Right lobe of liver (tissue), 6 donors: ENCODE results near the gene SPN. TPM values are rescaled to one million over a fixed set of nuclear protein-coding genes. Genes with fewer than 3 reads are reported as not detected.

Experiments used
- ATAC-seq, 4 donors: fragments of 200-7000 bp; cut with Tn5 transposase; one replicate each; pipeline ENCODE4 v1.9.1; 2020; ENCODE audit warnings: mild to moderate bottlenecking in 4 of 4, moderate library complexity in 4 of 4
- DNase-seq, 3 donors: peaks; one replicate each; pipeline ENCODE4 v3.0.0-alpha.2; 2020
- H3K27ac ChIP-seq, 3 donors: fragments of 200-600 bp; one replicate each; pipeline ENCODE4 v1.8.0; 2022
- H3K27me3 ChIP-seq, 2 donors: fragments of 200-600 bp; one replicate each; pipeline ENCODE4 v1.8.0; 2022
- H3K36me3 ChIP-seq, 4 donors: fragments of 200-600 bp; sonication (generic) in 1 of 4; one replicate each; pipeline versions ENCODE4 v1.5.1 to v1.8.0; 2017 to 2022; ENCODE audit warnings: control low read depth in 1 of 4
- H3K4me1 ChIP-seq, 4 donors: fragments of 200-600 bp; sonication (generic) in 1 of 4; one replicate each; pipeline versions ENCODE4 v1.5.1 to v1.8.0; 2017 to 2022; ENCODE audit warnings: control low read depth in 1 of 4
- H3K4me3 ChIP-seq, 3 donors: fragments of 200-600 bp; one replicate each; pipeline ENCODE4 v1.8.0; 2022
- H3K9me3 ChIP-seq, 4 donors: fragments of 200-600 bp; sonication (generic) in 1 of 4; one replicate each; pipeline versions ENCODE4 v1.5.1 to v1.8.0; 2017 to 2022; ENCODE audit warnings: control low read depth in 1 of 4
- CTCF ChIP-seq, 4 donors: fragments of 200-600 bp in 3 of 4; fragments of 450-650 bp in 1 of 4; IDR thresholded peaks; one replicate each; pipeline versions ENCODE4 v1.5.1 to v1.8.0; 2016 to 2022; ENCODE audit warnings: antibody characterized with exemption in 4 of 4, mild to moderate bottlenecking in 2 of 4
- POLR2A ChIP-seq: fragments of 450-650 bp; IDR thresholded peaks from one replicate; pipeline ENCODE4 v1.6.1; 2017; ENCODE audit warnings: antibody characterized with exemption, mild to moderate bottlenecking
- WGBS: methylation state at CpG from one replicate; pipeline ENCODE4 v1.1.6; 2018; ENCODE audit warnings: low coverage, low lambda C conversion rate; ENCODE audit not compliant: insufficient coverage; ENCODE audit errors: missing lambda C conversion rate; 5-methylcytosine and 5-hydroxymethylcytosine counted together
- intact Hi-C, 2 donors: fragments of 100-400 bp; cut with DNase I; formaldehyde crosslinking; loops; one replicate each; pipeline versions ENCODE4 v1.11.2 to v1.14.1; 2022
- total RNA-seq, 6 experiments: library from RNA; depleted of rRNA in 2 of 6; stranded (reverse); fragments of >200 nt in 2 of 6; fragmentation: NEBNext Ultra II Directional in 3 of 6; extraction: Animal tissue kit (Norgen Biotek cat#: 25700) in 3 of 6; gene quantifications; one replicate each; pipeline versions ENCODE4 v1.1.0 to v1.2.4, GENCODE V29; 2016 to 2023
- donor health status: DM: no; HTN: yes; CAD: no.
- donor health status: DM: no; HTN: no; CAD: no.
- donor health status: DM: no; HTN: no; CAD: no.
- donor health status: DM: no; HTN: yes; CAD: no.
- donor health status: DM: no; HTN: yes; CAD: no.

The SPN gene
- total RNA-seq, 6 experiments from 2014 or later: 0.60 to 3.3 (median 1.4) TPM

GRCh38 chr16:29683543-29684090, 20.6 kb downstream of the SPN start:
- H3K27me3 ChIP-seq: no peaks in the 10 kb centered on the region
- WGBS: 90% methylated on average over 2 of the region's 9 CpGs
- peaks cover 0 to 7% (median 0%) of the 10 kb centered on the region in 4 donors for H3K4me1 ChIP-seq
- H3K4me3 ChIP-seq: no peak overlapping the region
- intact Hi-C loops: no loop called here
- TF ChIP-seq POLR2A: no peak
- TF ChIP-seq CTCF (IDR thresholded peaks at IDR 0.05): no peak
- H3K9me3 ChIP-seq: no peaks in the 10 kb centered on the region
- ATAC-seq (no peak), DNase-seq (no peak)
- no peak overlapping the region for H3K27ac ChIP-seq
- H3K36me3 ChIP-seq: peaks cover 0 to 9% (median 0%) of the 10 kb centered on the region in 4 donors

DNA sequence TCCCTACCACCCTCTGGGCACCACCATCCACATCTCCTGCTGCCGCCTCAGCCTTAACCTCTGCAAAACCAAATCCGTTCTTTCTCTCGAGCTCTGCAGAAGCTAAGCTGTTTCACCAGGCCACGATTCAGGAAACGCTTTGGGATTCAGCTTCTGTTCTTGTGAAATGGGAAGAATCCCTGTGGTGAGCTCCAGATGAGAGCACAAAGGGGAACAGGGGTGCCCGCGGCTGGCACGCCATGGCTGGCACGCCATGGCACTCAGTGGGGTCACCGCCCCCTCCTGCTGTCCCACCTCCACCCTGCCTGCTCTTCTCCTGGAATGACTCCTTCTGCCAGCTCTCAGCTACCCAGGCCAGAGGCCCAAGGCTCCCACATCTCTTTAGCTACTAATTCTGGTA, 21.6 kb downstream of the SPN start:
- no peak for ATAC-seq
- Histone ChIP-seq H3K4me3 (no peak overlapping the region), H3K36me3 (peaks cover 0 to 9% (median 0%) of the 10 kb centered on the region in 4 donors), H3K9me3 (no peaks in the 10 kb centered on the region), H3K4me1 (peaks cover 0 to 4% (median 0%) of the 10 kb centered on the region in 4 donors), H3K27me3 (no peaks in the 10 kb centered on the region), H3K27ac (no peak overlapping the region)
- intact Hi-C loops: no loop called here
- WGBS: 92% methylated on average over 10 of the region's 10 CpGs
- no peak for DNase-seq
- TF ChIP-seq CTCF (IDR thresholded peaks at IDR 0.05): no peak
- no peak for TF ChIP-seq POLR2A

DNA sequence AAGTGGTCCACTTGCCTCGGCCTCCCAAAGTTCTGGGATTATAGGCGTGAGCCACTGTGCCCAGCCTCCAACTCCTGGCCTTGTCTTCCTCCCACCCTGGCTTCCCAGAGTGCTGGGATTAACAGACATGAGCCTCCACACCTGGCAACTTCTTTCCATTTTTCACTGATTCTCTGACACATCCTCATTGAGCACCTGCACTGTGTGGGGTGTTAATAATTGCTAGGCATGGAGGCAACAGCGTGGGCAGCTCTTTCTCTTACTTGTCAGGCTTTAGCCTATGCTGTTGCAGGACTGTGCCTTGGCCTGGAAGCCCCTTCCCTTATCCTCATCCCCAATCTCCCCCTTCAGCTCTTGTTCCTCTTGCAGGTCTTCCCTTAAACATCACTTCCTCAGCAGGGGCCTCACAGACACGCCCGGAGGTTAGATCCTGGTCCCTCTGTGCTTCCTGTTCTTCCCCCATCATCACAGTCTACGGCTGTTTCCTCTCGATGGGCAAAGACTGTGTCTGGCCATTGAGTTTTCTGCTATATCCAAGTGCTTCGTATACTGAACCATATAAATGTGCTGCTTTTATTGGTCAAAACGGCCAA, 23.8 kb downstream of the SPN start:
- Histone ChIP-seq H3K4me3 (no peak overlapping the region), H3K36me3 (peaks cover 0 to 9% (median 0%) of the 10 kb centered on the region in 4 donors), H3K27ac (no peak overlapping the region), H3K27me3 (no peaks in the 10 kb centered on the region), H3K4me1 (no peaks in the 10 kb centered on the region), H3K9me3 (no peaks in the 10 kb centered on the region)
- ATAC-seq (no peak), DNase-seq (no peak)
- intact Hi-C loops: no loop called here
- TF ChIP-seq CTCF (IDR thresholded peaks at IDR 0.05) (no peak), POLR2A (no peak)
- WGBS: 63% methylated on average over 7 of the region's 9 CpGs

- Histone ChIP-seq H3K9me3 (no peaks in the 10 kb centered on the region), H3K27ac (no peak overlapping the region), H3K36me3 (peaks cover 0 to 9% (median 0%) of the 10 kb centered on the region in 4 donors), H3K4me3 (no peak overlapping the region), H3K4me1 (peaks cover 0 to 3% (median 0%) of the 10 kb centered on the region in 4 donors), H3K27me3 (no peaks in the 10 kb centered on the region)
- intact Hi-C loops: no loop called here
- TF ChIP-seq POLR2A (no peak), CTCF (IDR thresholded peaks at IDR 0.05) (no peak)
- no peak for ATAC-seq
- DNase-seq: no peak
- 63% methylated on average over 2 of the region's 2 CpGs for WGBS
Measured at GRCh38 chr16:29687755-29688154, 24.7 kb downstream of the SPN start.
